ENCODE data around the gene SHC2.
"Not testable (repeated sequence)": the region's sequence is repeated elsewhere in the genome, so short reads cannot be mapped to it uniquely, and the experiment has no call there.

SHC2 gene

DNA sequence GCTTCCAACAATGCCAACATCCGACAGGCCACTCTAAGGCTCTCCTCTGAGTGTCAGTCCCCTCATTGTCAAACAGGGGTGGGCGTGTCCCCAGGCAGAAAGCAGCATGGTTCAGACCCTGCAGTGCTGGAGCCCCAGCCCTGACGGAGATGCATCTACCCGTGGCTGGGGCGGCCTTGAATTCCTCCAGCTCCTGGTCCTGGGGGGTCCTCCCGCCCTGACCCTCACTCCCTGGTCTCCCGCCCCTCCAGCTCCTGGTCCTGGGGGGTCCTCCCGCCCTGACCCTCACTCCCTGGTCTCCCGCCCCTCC is 38.0 kb downstream of the SHC2 start:
- DNase-seq (ENCODE audit: low spot score), result not testable (repeated sequence)

DNA sequence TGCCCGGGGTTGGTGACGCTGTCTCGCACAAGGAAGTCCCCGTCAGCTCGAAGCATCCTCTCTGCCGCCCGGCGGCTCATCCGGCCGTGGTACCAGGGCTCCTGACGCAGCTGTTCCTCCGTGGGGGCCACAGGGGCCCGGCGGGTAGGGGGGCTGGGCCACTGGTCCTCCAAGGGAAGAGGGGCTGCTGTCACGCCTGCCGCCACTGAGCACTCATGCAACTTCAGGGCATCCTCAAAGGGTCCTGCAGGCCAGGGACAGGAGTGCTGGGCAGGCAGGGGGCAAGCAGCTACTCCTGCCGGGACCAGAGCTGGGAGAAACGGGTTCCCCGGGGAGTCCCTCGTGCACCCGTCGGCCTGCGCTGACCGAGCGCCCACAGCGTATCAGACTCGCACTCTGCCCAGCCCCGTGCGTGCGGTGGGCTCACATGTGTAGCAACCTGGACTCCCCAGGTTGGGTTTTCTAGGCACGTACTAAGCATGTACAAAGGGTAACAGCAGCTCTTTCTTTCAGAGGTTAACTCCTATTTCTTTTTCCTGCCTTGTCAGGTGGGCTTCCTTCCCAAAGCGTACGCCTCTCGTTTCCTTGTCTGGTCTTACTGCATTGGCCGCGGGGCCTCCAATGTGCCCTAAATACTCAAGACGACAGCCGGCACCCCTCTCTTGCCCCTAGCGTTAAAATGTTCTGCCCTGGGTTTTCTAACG is 38.5 kb downstream of the SHC2 start:
- no peak for DNase-seq (ENCODE audit: low spot score)

DNA sequence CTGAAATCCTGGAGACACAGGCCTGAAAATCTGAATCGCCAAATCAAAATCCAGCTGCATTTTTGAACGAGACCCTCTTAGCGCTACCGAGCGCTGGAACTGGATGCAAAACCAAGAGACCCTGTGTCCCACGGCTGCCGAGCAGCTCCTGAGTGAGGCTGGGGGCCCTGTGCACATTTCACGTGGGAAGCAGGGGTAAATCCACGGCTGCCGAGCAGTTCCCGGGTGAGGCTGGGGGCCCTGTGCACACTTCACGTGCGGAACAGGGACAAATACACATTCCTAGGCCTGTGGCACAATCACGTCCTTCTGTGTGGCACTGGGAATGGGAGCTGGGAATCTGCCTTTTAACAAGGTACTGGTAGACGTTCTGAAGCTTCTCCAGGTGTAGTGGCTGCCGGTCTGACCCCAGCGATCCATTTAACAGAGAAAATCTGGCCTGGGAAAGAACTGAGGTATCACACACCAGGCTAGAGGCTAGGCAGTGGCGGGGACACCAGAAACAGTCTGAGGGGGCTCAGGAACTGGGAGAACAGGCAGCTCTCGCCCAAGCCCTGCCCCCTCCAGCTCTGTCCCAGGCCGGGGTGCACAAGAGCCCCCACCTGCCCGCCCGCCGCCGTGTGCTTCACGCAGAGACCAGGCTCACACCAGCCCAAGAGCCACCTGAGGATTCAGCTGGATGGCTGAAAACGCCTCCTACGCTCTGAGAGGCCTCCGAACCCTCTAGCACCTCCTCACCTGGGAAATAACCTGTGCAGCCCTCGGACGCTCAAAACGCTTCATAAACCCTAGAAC is 40.9 kb downstream of the SHC2 start:
- DNase-seq (ENCODE audit: low spot score), result no peak

DNA sequence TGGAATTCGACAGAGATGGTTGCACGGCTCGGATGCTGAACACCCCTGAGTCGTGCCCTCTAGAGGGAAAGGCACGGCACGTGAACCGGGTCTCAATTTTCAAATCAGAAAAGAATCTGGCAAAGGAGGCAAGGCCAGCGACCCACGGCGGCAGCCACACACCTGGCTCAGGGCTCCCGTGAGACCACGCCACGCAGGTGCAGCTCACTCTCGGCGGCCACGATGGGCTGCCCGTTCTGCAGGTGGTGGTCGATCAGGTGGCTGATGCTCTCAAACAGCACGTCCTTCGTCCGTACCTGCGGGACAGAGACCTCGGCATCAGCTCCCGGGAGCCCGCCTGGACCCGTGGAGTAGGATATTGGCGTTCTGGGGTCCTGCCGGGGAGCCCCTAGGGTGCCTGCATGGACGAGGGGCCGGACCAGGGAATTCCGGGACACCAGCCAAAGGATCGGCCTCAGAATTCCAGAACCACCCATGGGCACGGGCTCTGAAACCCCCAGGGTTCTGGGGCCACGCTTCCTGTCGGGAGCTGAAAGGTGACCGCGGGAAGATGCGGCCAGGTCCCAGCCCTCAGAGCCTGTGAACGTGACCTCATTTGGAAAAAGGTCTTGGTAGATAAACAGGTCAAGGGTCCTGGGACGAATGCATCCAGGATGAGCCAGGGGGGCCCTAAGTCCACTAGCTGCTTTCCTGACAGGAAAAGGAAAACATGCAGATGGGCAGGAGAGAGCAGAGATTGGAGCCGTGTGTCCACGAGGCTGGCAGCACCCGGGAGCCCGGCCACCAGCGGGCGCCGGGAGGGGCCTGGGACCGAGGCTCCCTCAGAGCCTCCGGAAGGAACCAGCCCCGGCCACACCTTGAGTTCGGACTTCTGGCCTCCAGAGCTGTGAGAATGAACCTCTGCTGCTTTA is 41.8 kb downstream of the SHC2 start:
- DNase-seq (ENCODE audit: low spot score), result no peak

DNA sequence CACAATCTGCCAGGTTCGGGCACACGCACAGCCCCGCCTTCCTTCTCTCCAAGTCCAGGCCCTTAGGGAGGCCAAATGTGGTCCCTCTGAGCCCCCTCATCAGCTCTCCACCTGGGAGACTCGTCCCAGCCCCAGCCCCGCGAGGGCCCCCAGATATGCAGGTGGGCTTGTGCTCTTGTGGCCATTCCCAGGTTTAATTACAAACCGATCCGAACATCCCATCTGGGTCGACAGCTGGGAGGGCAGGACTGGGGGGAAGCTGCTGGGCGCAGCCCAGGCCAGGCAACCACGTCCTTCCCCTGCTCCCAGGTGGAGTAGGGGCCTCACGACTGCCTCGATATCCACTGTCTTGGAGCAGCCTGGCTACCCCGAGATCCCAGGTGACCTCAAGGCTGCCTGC is 44.4 kb downstream of the SHC2 start:
- DNase-seq (ENCODE audit: low spot score), result no peak

- DNase-seq (ENCODE audit: low spot score), result no peak
These were observed 45.5 kb downstream of the SHC2 start for GRCh38 chr19:415292-415691.

DNA sequence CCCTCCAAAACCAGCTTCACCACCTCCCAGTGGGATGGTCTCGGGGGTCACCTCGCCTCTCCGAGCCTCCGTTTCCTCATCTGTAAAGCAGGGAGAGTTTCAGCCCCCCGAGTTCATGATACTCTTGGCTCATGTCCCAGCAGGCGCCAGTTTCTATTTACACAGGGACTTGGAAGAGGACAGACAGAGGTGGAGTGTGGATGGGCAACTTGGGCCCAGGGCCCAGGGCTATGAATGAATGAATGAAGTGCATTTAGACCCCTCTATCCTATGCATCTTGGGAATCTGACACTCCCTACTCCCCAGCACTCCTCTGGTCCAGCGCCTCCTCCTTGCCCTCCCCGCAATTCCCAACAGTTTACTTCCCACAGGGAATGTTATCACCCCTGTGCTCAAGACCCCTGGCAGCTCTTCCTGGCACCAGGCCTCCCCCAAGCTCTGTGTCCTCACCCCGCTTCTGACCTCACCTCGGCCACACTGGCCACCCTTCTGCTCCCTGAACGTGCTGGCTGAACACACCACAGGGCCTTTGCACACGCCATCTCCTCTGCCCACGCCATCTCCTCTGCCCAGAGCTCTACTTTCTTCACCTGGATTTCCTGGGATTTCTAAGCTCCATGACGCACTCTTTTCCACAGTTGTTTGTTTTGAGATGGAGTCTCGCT is 46.9 kb downstream of the SHC2 start:
- DNase-seq (ENCODE audit: low spot score), result no peak

DNA sequence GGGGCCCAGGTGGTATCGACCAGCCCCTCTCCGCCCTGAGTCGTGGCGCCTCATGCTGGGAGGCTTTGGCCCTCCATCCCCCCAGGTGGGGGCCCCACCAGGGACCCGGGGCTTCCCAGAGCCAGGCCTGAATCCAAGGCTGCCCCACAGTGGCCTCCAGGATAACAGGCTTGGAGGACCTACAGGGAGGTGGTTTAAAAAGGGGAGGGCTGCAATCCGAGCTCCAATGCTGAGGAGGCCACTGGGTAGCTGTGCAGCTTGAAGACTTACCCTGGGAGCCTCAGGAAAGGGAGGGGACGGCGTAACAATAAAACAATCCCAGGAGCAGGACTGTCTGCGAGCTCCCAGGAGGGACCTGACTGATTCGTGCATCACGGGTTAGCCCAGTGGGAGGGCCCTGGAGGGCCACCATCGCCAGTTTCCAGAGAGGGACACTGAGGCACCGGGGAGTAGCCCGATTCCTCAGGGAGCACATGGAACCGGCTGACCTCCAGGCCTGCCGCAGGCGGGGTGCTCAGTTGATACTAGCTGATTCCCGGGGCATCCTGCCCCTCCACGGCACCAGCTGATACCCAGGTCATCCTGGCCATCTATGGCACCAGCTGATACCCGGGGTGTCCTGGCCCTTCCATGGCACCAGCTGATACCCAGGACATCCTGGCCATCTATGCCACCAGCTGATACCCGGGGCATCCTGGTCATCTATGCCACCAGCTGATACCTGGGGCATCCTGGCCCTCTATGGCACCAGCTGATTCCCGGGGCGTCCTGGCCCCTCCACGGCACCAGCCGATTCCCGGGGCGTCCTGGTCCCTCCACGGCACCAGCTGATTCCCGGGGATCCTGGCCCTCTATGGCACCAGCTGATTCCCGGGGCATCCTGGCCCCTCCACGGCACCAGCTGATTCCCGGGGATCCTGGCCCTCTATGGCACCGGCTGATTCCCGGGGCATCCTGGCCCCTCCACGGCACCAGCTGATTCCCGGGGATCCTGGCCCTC is 48.2 kb downstream of the SHC2 start:
- no peak for DNase-seq (ENCODE audit: low spot score)

- no peak for DNase-seq (ENCODE audit: low spot score)
These were observed 49.0 kb downstream of the SHC2 start for GRCh38 chr19:411723-412355.

DNA sequence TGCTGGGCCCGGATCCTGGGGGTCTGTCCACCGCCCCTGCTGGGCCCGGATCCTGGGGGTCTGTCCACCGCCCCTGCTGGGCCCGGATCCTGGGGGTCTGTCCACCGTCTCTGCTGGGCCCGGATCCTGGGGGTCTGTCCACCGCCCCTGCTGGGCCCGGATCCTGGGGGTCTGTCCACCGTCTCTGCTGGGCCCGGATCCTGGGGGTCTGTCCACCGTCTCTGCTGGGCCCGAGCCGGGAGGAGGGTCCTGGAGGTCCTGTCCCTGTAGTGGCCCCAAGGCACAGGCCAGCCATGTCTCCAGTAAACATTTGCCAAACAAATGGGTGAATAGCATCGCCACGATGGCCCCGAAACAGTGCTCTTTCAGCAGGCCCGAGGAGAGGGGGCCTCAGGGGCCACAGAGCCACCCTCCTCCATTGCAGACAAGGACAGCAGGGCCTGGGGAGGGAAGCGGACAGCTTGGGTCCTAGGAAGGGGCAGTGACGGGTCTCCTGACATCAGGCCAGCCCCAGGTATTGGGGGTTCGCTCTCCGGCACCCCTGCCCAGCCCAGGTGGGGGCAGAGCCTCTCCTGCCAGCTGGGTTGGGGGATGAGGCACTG is 49.6 kb downstream of the SHC2 start:
- DNase-seq (ENCODE audit: low spot score), result not testable (repeated sequence)

DNA sequence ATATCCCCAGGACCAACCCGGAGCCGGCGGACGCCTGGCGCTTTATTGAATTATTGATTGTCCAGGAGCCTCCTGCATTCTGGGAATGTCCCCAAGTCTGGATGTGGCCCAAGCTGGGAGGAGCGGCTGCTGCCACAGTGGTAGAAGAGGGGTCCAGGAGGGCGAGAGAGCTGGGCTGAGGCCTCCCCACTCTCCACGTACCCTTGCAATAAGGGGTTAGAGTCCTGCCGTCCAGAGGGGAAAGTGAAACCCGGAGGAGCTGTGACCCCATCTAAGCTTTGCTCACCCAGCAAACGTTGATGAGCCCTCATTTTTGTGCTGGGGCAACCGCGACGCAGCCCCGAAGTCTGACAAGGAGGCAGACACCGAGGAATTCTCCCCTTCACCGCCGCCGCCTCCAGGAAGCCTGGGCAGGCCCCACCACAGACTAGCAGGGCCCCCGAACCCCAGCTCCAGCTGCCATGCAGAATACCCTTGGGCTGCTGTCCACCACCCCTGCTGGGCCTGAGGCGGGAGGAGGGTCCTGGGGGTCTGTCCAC is 50.5 kb downstream of the SHC2 start:
- DNase-seq (ENCODE audit: low spot score), result no peak

DNA sequence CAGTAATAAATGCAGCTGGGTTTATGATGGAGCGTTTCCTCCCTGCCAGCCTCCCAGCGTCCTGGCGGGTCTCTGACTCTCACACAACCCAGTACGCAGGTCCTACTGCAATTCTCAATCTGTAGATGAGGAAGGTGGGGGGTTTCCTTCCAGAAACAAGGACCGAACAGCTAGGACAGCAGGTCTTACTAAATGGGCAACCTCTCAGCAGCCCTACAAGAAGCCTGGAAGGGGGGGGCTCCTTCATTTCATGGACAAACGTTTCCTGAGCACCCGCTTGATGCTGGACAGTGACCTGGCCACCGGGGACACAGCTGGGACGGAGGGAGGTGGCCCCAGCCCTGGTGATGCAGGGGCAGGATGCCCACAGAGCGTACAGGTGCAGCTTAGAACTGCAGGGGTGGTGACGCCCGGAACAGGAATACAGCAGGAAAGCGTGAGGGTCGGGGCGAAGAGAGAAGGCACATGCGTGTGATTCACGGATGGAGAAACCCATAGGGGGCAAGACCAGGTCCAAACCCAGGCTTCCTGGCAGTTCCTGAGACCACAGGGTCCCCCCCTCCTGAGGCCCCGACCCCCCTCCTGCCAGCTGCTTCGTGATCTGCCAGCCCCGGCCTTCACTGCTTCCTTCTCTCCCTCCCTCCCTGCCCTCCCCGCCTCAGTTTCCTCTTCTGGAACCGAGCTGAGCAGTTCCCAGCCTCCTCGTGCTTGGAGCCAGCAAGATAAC is 51.2 kb downstream of the SHC2 start:
- DNase-seq (ENCODE audit: low spot score), result no peak

DNA sequence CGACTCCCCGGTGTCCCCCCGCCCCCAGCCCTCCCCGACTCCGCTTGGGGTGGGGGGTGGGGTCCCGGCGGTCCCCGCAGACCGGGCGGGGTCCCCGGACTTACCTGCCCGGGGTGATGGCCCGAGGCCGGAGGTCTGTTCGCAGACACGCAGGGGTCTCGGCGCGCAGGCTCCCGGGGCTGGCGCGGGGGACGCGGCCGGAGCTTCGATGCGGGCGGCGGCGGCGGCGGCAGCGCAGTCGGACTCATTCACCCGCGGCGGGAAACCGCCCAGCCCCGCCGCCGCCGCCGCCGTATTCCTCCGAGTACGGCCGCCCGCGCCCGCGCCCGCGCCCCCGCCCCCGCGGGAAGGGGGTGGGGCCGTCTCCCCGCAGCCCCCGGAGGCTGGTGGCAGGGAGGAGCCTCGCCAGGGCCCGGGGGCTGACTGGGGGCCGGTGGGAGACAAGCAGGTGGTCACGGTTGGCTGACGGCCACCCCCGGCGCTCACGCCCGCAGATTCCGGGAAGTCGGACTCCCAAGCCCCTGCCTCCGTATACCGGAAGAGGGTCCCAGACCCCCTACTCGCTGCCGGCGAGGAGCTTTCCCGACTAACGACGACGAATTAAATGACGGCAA is 51.8 kb downstream of the SHC2 start, which contains the start of gene C2CD4C:
TSS of gene C2CD4C (minus strand) at position 246 of the 614 bp plus-strand sequence. CDS start 786 bp downstream, outside the sequence.
- DNase-seq (ENCODE audit: low spot score), result no peak

DNA sequence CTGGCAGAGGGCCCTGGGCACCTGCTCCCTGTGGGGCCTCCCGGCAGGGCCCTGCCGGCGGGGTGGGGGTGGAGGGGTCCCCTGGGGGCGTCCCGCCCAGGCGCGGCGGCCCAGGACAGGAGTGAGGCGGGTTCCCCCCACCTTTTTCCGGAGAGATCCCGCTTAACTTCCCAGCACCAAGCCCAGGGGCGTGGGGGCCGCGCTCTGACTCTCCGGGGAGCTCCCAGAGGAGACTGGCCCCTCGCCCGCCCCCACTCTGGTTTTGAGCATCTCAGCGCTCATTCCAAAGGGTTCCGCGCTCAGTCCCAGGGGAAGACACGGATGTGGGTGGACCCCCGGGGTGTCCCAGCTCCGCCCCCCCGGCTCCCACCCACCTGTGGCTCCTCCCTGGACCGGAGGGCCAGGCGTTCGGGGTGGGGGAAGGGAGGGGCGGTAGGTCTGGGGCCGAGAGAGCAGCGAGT is 52.4 kb downstream of the SHC2 start:
- DNase-seq (ENCODE audit: low spot score), result no peak

GRCh38 chr19:407511-408440 is 53.1 kb downstream of the SHC2 start:
- no peak for DNase-seq (ENCODE audit: low spot score)

DNA sequence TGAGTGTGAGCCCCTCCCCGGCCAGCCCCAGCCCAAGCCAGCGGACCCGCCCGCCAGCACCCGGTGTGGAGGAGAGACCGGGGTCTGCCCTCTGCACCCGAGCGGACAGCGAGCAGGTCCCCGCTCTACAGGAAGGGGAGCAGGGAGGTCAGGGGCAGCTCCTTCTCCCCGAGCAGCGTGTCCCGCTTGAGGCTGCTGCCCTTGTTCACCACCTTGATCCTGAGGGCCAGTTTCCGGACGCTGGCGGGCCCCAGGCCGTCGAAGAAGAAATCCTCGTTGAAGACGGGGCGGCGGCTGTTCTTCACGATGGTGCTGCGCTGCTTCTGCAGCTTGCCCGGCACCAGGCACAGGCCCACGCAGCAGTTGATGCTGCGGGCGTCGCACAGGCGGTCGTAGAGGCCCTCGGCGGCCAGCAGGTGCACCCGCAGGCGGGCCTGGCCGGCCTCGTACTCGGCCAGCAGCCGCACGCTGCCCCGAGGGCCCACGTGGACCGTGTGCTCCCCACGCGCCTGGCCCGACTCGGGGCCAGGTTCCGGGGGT is 53.8 kb downstream of the SHC2 start:
- no peak for DNase-seq (ENCODE audit: low spot score)
